ENCODE results near the gene HSPA12A.

Gene HSPA12A

GRCh38 chr10:116748041-116748440 is 5.7 kb upstream of the HSPA12A start:
- Histone ChIP-seq H4K8ac (ENCODE audit: low read depth, low read length) (no peak overlapping the region), H2BK15ac (ENCODE audit: low read length) (no peak overlapping the region), H3K9ac (ENCODE audit: low read depth, low read length, poor library complexity) (no peak overlapping the region), H2BK12ac (ENCODE audit: low read length) (no peak overlapping the region), H4K91ac (ENCODE audit: low read depth, low read length, poor library complexity) (no peak overlapping the region), H3K27me3 (ENCODE audit: control insufficient read depth in 3 of 3, insufficient read depth in 3 of 3, low read depth in 1 of 3, low read length in 3 of 3) (peaks cover 0 to 13% (median 10%) of the 10 kb centered on the region in 3 experiments), H2AFZ (ENCODE audit: low read length) (no peak overlapping the region), H3K36me3 (replicated peaks in 1 of 2; ENCODE audit: control insufficient read depth in 2 of 2, insufficient read depth in 2 of 2, low read length in 2 of 2) (no peaks in the 10 kb centered on the region), H3K4me3 (ENCODE audit: low read length in 2 of 2) (no peak overlapping the region), H3K4me2 (ENCODE audit: insufficient read depth, low read length, poor library complexity, severe bottlenecking) (no peak overlapping the region), H3K4ac (ENCODE audit: low read length) (no peak overlapping the region), H3K4me1 (ENCODE audit: control insufficient read depth in 2 of 2, insufficient read depth in 1 of 2, low read depth in 1 of 2, low read length in 2 of 2) (peaks cover 3 to 6% of the 10 kb centered on the region in 2 donors), H3K27ac (replicated peaks; ENCODE audit: low read length) (no peak overlapping the region), H3K18ac (ENCODE audit: low read length) (no peak overlapping the region), H2AK5ac (ENCODE audit: low read depth, low read length) (no peak overlapping the region), H3K14ac (ENCODE audit: low read length) (no peak overlapping the region), H3K23ac (ENCODE audit: low read depth, low read length, poor library complexity) (no peak overlapping the region), H2BK5ac (ENCODE audit: low read length) (no peak overlapping the region), H3K9me3 (replicated peaks in 1 of 2; ENCODE audit: control insufficient read depth in 2 of 2, insufficient read depth in 1 of 2, low read depth in 1 of 2, low read length in 2 of 2) (peaks cover 0 to 2% of the 10 kb centered on the region in 2 donors), H3K79me1 (ENCODE audit: low read depth, low read length) (no peaks in the 10 kb centered on the region), H2BK120ac (ENCODE audit: low read depth, low read length) (no peak overlapping the region)
- DNase-seq (ENCODE audit: low spot score), result no peak
- no CpG with 5 or more reads among the region's 1 CpG for WGBS, 2 donors (ENCODE audit: extremely low coverage in 2 of 2, insufficient read length in 2 of 2, insufficient replicate concordance in 1 of 2)

GRCh38 chr10:116747325-116747724 is 5.0 kb upstream of the HSPA12A start:
- Histone ChIP-seq H3K36me3 (replicated peaks in 1 of 2; ENCODE audit: control insufficient read depth in 2 of 2, insufficient read depth in 2 of 2, low read length in 2 of 2) (no peaks in the 10 kb centered on the region), H3K9ac (ENCODE audit: low read depth, low read length, poor library complexity) (no peak overlapping the region), H3K4ac (ENCODE audit: low read length) (no peak overlapping the region), H3K9me3 (replicated peaks in 1 of 2; ENCODE audit: control insufficient read depth in 2 of 2, insufficient read depth in 1 of 2, low read depth in 1 of 2, low read length in 2 of 2) (peaks cover 0 to 2% of the 10 kb centered on the region in 2 donors), H2AFZ (ENCODE audit: low read length) (peak overlapping the region; percentile 64), H3K27ac (replicated peaks; ENCODE audit: low read length) (no peak overlapping the region), H2BK120ac (ENCODE audit: low read depth, low read length) (no peak overlapping the region), H4K91ac (ENCODE audit: low read depth, low read length, poor library complexity) (no peak overlapping the region), H2BK15ac (ENCODE audit: low read length) (no peak overlapping the region), H3K23ac (ENCODE audit: low read depth, low read length, poor library complexity) (no peak overlapping the region), H3K4me1 (ENCODE audit: control insufficient read depth in 2 of 2, insufficient read depth in 1 of 2, low read depth in 1 of 2, low read length in 2 of 2) (peaks cover 4 to 6% of the 10 kb centered on the region in 2 donors), H2AK5ac (ENCODE audit: low read depth, low read length) (no peak overlapping the region), H4K8ac (ENCODE audit: low read depth, low read length) (no peak overlapping the region), H2BK5ac (ENCODE audit: low read length) (no peak overlapping the region), H3K27me3 (ENCODE audit: control insufficient read depth in 3 of 3, insufficient read depth in 3 of 3, low read depth in 1 of 3, low read length in 3 of 3) (peaks cover 0 to 14% (median 11%) of the 10 kb centered on the region in 3 experiments), H3K4me2 (ENCODE audit: insufficient read depth, low read length, poor library complexity, severe bottlenecking) (no peak overlapping the region), H3K4me3 (ENCODE audit: low read length in 2 of 2) (no peak overlapping the region), H3K14ac (ENCODE audit: low read length) (no peak overlapping the region), H2BK12ac (ENCODE audit: low read length) (no peak overlapping the region), H3K18ac (ENCODE audit: low read length) (no peak overlapping the region), H3K79me1 (ENCODE audit: low read depth, low read length) (no peaks in the 10 kb centered on the region)
- no CpG with 5 or more reads among the region's 7 CpGs for WGBS, 2 donors (ENCODE audit: extremely low coverage in 2 of 2, insufficient read length in 2 of 2, insufficient replicate concordance in 1 of 2)
- no peak for DNase-seq (ENCODE audit: low spot score)

GRCh38 chr10:116744885-116745284 is 2.5 kb upstream of the HSPA12A start:
- no peak overlapping the region for H2AK5ac ChIP-seq (ENCODE audit: low read depth, low read length)
- no peak overlapping the region for H3K9ac ChIP-seq (ENCODE audit: low read depth, low read length, poor library complexity)
- H3K36me3 ChIP-seq (replicated peaks in 1 of 2; ENCODE audit: control insufficient read depth in 2 of 2, insufficient read depth in 2 of 2, low read length in 2 of 2), result no peaks in the 10 kb centered on the region
- H3K79me1 ChIP-seq (ENCODE audit: low read depth, low read length), result no peaks in the 10 kb centered on the region
- no peak overlapping the region for H2BK12ac ChIP-seq (ENCODE audit: low read length)
- peaks cover 6 to 11% of the 10 kb centered on the region in 2 donors for H3K4me1 ChIP-seq (ENCODE audit: control insufficient read depth in 2 of 2, insufficient read depth in 1 of 2, low read depth in 1 of 2, low read length in 2 of 2)
- no peak overlapping the region for H2AFZ ChIP-seq (ENCODE audit: low read length)
- H3K14ac ChIP-seq (ENCODE audit: low read length), result no peak overlapping the region
- no peak overlapping the region for H3K27ac ChIP-seq (replicated peaks; ENCODE audit: low read length)
- H4K8ac ChIP-seq (ENCODE audit: low read depth, low read length), result no peak overlapping the region
- H2BK120ac ChIP-seq (ENCODE audit: low read depth, low read length), result no peak overlapping the region
- H4K91ac ChIP-seq (ENCODE audit: low read depth, low read length, poor library complexity), result no peak overlapping the region
- no CpG with 5 or more reads among the region's 6 CpGs for WGBS, 2 donors (ENCODE audit: extremely low coverage in 2 of 2, insufficient read length in 2 of 2, insufficient replicate concordance in 1 of 2)
- H2BK15ac ChIP-seq (ENCODE audit: low read length), result no peak overlapping the region
- no peak overlapping the region for H3K23ac ChIP-seq (ENCODE audit: low read depth, low read length, poor library complexity)
- peaks cover 0 to 37% (median 32%) of the 10 kb centered on the region in 3 experiments for H3K27me3 ChIP-seq (ENCODE audit: control insufficient read depth in 3 of 3, insufficient read depth in 3 of 3, low read depth in 1 of 3, low read length in 3 of 3)
- no peak overlapping the region for H3K4ac ChIP-seq (ENCODE audit: low read length)
- H3K18ac ChIP-seq (ENCODE audit: low read length), result no peak overlapping the region
- no peak overlapping the region for H3K4me3 ChIP-seq (ENCODE audit: low read length in 2 of 2)
- no peak for DNase-seq (ENCODE audit: low spot score)
- no peak overlapping the region for H2BK5ac ChIP-seq (ENCODE audit: low read length)
- no peak overlapping the region for H3K4me2 ChIP-seq (ENCODE audit: insufficient read depth, low read length, poor library complexity, severe bottlenecking)
- peaks cover 0 to 2% of the 10 kb centered on the region in 2 donors for H3K9me3 ChIP-seq (replicated peaks in 1 of 2; ENCODE audit: control insufficient read depth in 2 of 2, insufficient read depth in 1 of 2, low read depth in 1 of 2, low read length in 2 of 2)

GRCh38 chr10:116744163-116744753 is 1.9 kb upstream of the HSPA12A start:
- Histone ChIP-seq H2BK15ac (ENCODE audit: low read length) (no peak overlapping the region), H3K18ac (ENCODE audit: low read length) (peak overlapping the region; percentile 20), H3K23ac (ENCODE audit: low read depth, low read length, poor library complexity) (no peak overlapping the region), H3K4me1 (ENCODE audit: control insufficient read depth in 2 of 2, insufficient read depth in 1 of 2, low read depth in 1 of 2, low read length in 2 of 2) (peaks cover 6 to 11% of the 10 kb centered on the region in 2 donors), H4K8ac (ENCODE audit: low read depth, low read length) (no peak overlapping the region), H3K9me3 (replicated peaks in 1 of 2; ENCODE audit: control insufficient read depth in 2 of 2, insufficient read depth in 1 of 2, low read depth in 1 of 2, low read length in 2 of 2) (peaks cover 0 to 2% of the 10 kb centered on the region in 2 donors), H2BK120ac (ENCODE audit: low read depth, low read length) (no peak overlapping the region), H3K9ac (ENCODE audit: low read depth, low read length, poor library complexity) (no peak overlapping the region), H3K27me3 (ENCODE audit: control insufficient read depth in 3 of 3, insufficient read depth in 3 of 3, low read depth in 1 of 3, low read length in 3 of 3) (peaks cover 0 to 38% (median 38%) of the 10 kb centered on the region in 3 experiments), H3K4ac (ENCODE audit: low read length) (no peak overlapping the region), H2BK5ac (ENCODE audit: low read length) (no peak overlapping the region), H3K79me1 (ENCODE audit: low read depth, low read length) (no peaks in the 10 kb centered on the region), H2AFZ (ENCODE audit: low read length) (no peak overlapping the region), H2AK5ac (ENCODE audit: low read depth, low read length) (peak overlapping the region; percentile 42), H4K91ac (ENCODE audit: low read depth, low read length, poor library complexity) (no peak overlapping the region), H3K4me2 (ENCODE audit: insufficient read depth, low read length, poor library complexity, severe bottlenecking) (no peak overlapping the region), H3K4me3 (ENCODE audit: low read length in 2 of 2) (peak overlapping the region in 1 of 2 donors; percentile 49), H3K14ac (ENCODE audit: low read length) (no peak overlapping the region), H3K27ac (replicated peaks; ENCODE audit: low read length) (no peak overlapping the region), H2BK12ac (ENCODE audit: low read length) (no peak overlapping the region), H3K36me3 (replicated peaks in 1 of 2; ENCODE audit: control insufficient read depth in 2 of 2, insufficient read depth in 2 of 2, low read length in 2 of 2) (no peaks in the 10 kb centered on the region)
- no CpG with 5 or more reads among the region's 12 CpGs for WGBS, 2 donors (ENCODE audit: extremely low coverage in 2 of 2, insufficient read length in 2 of 2, insufficient replicate concordance in 1 of 2)
- DNase-seq (ENCODE audit: low spot score), result no peak

Data from neuronal stem cell (in vitro differentiated cells).